Measurements from ENCODE around the gene ZSWIM6.

The ZSWIM6 gene

DNA sequence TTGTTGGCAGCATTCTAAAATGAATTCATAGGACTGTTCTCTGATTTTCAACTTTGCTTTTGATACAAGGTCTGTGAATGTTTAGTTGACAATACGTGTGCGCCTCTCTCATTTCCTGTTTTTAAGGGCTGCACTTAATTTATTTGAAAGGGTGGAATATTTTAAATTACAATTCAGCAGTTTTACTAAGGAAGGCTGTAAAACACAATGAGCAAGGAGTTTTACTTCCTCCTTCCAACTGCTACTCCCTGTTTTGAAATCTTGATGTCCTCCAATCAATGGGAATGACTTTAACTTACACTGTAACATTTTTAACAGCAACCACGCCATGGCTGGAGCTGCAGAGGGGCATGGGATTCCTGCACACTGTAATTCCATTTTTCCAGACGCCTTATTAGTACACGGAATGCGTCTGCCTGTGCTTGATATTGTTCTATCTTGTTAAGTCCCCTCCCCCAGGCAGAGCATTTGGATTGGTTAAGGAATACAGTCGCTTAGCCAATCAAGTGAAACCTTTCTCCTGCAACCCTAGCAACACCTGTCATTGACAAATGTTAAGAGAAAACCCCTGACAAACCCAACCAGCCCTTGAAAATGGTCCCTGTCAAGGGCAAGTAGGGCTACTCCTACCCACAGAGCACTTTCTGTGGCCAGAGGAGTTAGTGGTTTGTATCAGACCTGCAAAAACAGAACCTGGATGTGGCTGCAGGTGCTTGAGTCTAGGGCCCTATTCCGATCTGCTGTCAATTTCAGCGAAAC lies 12.5 kb upstream of the ZSWIM6 start:
- peak; percentile 45 for DNase-seq (ENCODE audit: extremely low spot score)
- CTCF ChIA-PET, result interaction anchor here (0.6 kb wide), 1 partner anchor 10 kb away, joined by 3 read pairs; no protein-coding TSS in a partner anchor
- POLR2A ChIA-PET, result no interaction called here
- peak; percentile 44; the same call in 1 of the 2 replicates for TF ChIP-seq PKNOX1 (IDR thresholded peaks at IDR 0.05)
- no peak for TF ChIP-seq SP1 (IDR thresholded peaks at IDR 0.05)

GRCh38 chr5:61320860-61321259 lies 11.2 kb upstream of the ZSWIM6 start:
- TF ChIP-seq SP1 (IDR thresholded peaks at IDR 0.05) (no peak), HDGF (IDR thresholded peaks at IDR 0.05; ENCODE audit: borderline replicate concordance) (no peak), CTBP1 (IDR thresholded peaks at IDR 0.05; ENCODE audit: borderline replicate concordance) (no peak), FOXA1 (IDR thresholded peaks at IDR 0.05) (no peak), ZNF384 (IDR thresholded peaks at IDR 0.05) (no peak)
- CTCF ChIA-PET, result no interaction called here
- POLR2A ChIA-PET, result no interaction called here
- no peak for DNase-seq (ENCODE audit: extremely low spot score)

DNA sequence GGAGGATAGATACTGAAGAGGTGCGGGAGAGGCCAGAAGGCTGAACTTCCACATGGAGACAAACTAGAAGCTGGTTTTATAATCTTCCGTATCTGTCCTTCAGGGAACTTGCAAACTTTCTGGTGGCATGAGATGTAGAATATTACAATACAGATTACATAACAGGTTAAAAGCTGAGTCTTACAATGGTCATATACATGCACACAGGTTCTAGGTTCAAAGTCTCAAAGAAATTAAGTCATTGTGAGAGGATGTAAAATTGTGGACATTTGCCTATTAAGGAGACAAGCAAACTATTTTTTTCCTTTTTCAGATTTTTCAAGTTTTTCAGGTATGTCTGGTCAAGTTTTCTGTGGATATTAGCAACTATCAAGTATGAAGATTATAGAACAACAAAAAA lies 10.4 kb upstream of the ZSWIM6 start:
- ChIA-PET POLR2A (no interaction called here), CTCF (no interaction called here)
- no peak for DNase-seq (ENCODE audit: extremely low spot score)
- no peak for TF ChIP-seq CTBP1 (IDR thresholded peaks at IDR 0.05; ENCODE audit: borderline replicate concordance)
- no peak for TF ChIP-seq PKNOX1 (IDR thresholded peaks at IDR 0.05)
- TF ChIP-seq SP1 (IDR thresholded peaks at IDR 0.05), result no peak
- TF ChIP-seq FOXM1 (IDR thresholded peaks at IDR 0.05; ENCODE audit: borderline replicate concordance), result no peak
- TF ChIP-seq HDGF (IDR thresholded peaks at IDR 0.05; ENCODE audit: borderline replicate concordance), result no peak
- no peak for TF ChIP-seq FOXK2 (IDR thresholded peaks at IDR 0.05)
- no peak for TF ChIP-seq ARNT (IDR thresholded peaks at IDR 0.05)
- no peak for TF ChIP-seq ZNF384 (IDR thresholded peaks at IDR 0.05)
- TF ChIP-seq TARDBP (IDR thresholded peaks at IDR 0.05), result no peak
- TF ChIP-seq SUZ12 (IDR thresholded peaks at IDR 0.05), result no peak

DNA sequence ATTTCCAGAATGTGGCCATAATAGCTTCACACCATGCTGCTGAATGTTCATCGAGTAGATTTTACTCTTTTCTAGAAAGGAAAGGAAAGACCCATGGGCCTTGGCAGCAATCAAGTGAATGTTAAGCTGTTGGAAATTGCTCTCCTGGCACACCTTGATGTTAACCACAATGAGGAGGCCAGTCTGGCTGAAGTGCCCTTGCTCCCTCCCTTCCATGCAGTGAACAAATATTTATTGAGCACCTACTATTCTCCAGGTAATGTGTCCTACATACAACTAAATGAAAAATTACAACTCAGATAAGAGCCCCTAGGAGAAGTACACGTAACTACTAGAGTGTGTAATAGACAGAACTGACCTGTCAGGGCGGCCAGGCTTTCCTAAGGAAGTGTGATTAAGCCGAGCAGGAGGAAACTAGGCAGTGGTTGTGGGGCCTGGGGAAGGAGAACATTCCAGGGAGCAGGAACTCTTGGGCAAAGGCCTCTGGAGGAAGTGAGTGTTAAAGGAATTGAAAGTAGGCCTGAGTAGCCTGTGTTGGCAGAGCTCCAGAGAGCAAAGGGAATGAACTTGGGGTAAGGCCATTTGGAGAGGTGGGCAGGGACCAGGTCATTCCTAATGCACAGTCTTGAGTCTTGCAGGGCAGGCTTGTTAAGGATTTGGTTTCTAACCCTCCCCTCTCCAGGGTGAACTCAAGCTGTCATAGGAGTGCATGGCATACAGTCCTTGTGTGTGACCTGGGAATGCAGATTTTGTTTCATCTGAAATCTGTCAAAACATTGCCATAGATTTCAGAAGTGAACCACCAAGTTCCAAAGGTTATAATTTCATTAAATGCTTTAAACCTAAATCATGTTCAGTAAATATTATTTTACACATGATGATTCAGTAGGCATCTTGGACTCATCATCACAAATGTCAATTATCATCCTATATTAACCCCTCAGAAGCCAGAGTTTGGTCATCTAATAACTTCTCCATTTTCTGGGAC lies 9.0 kb upstream of the ZSWIM6 start:
- DNase-seq (ENCODE audit: extremely low spot score), result no peak
- TF ChIP-seq FOXA1 (IDR thresholded peaks at IDR 0.05), result no peak
- no peak for TF ChIP-seq ARNT (IDR thresholded peaks at IDR 0.05)
- TF ChIP-seq ELF4 (IDR thresholded peaks at IDR 0.05), result no peak
- TF ChIP-seq FOXM1 (IDR thresholded peaks at IDR 0.05; ENCODE audit: borderline replicate concordance), result no peak
- no peak for TF ChIP-seq FOXK2 (IDR thresholded peaks at IDR 0.05)
- TF ChIP-seq L3MBTL2 (conservative IDR thresholded peaks at IDR 0.05), result no peak
- no peak for TF ChIP-seq BHLHE40 (IDR thresholded peaks at IDR 0.05; ENCODE audit: borderline replicate concordance)
- TF ChIP-seq HDGF (IDR thresholded peaks at IDR 0.05; ENCODE audit: borderline replicate concordance), result no peak
- TF ChIP-seq CTBP1 (IDR thresholded peaks at IDR 0.05; ENCODE audit: borderline replicate concordance), result no peak
- no peak for TF ChIP-seq NFRKB (IDR thresholded peaks at IDR 0.05)
- TF ChIP-seq SP1 (IDR thresholded peaks at IDR 0.05), result no peak
- no peak for TF ChIP-seq TARDBP (IDR thresholded peaks at IDR 0.05)
- TF ChIP-seq SUZ12 (IDR thresholded peaks at IDR 0.05), result no peak
- TF ChIP-seq ZNF384 (IDR thresholded peaks at IDR 0.05), result no peak
- TF ChIP-seq PKNOX1 (IDR thresholded peaks at IDR 0.05), result no peak
- no peak for TF ChIP-seq LEF1 (IDR thresholded peaks at IDR 0.05; ENCODE audit: borderline replicate concordance)
- ChIA-PET POLR2A (no interaction called here), CTCF (no interaction called here)

- CTCF ChIA-PET, result interaction anchor here (0.6 kb wide), 1 partner anchor 164 kb away, joined by 3 read pairs; no protein-coding TSS in a partner anchor
- POLR2A ChIA-PET, result no interaction called here
- DNase-seq (ENCODE audit: extremely low spot score), result no peak
- no peak for TF ChIP-seq NFRKB (IDR thresholded peaks at IDR 0.05)
- no peak for TF ChIP-seq PKNOX1 (IDR thresholded peaks at IDR 0.05)
- no peak for TF ChIP-seq BHLHE40 (IDR thresholded peaks at IDR 0.05; ENCODE audit: borderline replicate concordance)
- no peak for TF ChIP-seq ELF4 (IDR thresholded peaks at IDR 0.05)
- no peak for TF ChIP-seq ARNT (IDR thresholded peaks at IDR 0.05)
- TF ChIP-seq FOXK2 (IDR thresholded peaks at IDR 0.05), result no peak
These were observed 4.0 kb upstream of the ZSWIM6 start for GRCh38 chr5:61327760-61328753.
